HEK293 (cell line): ENCODE measurements around the gene POLR1G.

ENCODE experiments used
- ATF2 ChIP-seq: fragments of 450-650 bp; formaldehyde crosslinking; IDR thresholded peaks from 2 replicates; pipeline ENCODE4 v1.5.1; 2016; ENCODE audit warnings: missing biosample characterization, missing genetic modification characterization, low read depth
- CTCF ChIP-seq: fragments of 450-650 bp; formaldehyde crosslinking; IDR thresholded peaks from 2 replicates; pipeline ENCODE4 v1.5.1; 2016; ENCODE audit warnings: missing biosample characterization, missing genetic modification characterization
- KLF16 ChIP-seq: fragments of 450-650 bp; formaldehyde crosslinking; IDR thresholded peaks from 2 replicates; pipeline ENCODE4 v1.5.1; 2017; ENCODE audit warnings: missing biosample characterization, missing genetic modification characterization
- MZF1 ChIP-seq: fragments of 450-650 bp; formaldehyde crosslinking; IDR thresholded peaks from 2 replicates; pipeline ENCODE4 v1.5.1; 2017; ENCODE audit warnings: missing biosample characterization, missing genetic modification characterization, borderline replicate concordance
- PRDM6 ChIP-seq: fragments of 450-650 bp; formaldehyde crosslinking; IDR thresholded peaks from 2 replicates; pipeline ENCODE4 v1.5.1; 2017; ENCODE audit warnings: missing biosample characterization, missing genetic modification characterization
- SETDB1 ChIP-seq: IDR thresholded peaks from one replicate; pipeline ENCODE4 v1.6.1; 2017; ENCODE audit warnings: mild to moderate bottlenecking, low read length, moderate library complexity, mixed read lengths; ENCODE audit not compliant: insufficient read length
- ZBTB8A ChIP-seq: fragments of 450-650 bp; formaldehyde crosslinking; IDR thresholded peaks from 2 replicates; pipeline ENCODE4 v1.5.1; 2016; ENCODE audit warnings: missing biosample characterization, missing genetic modification characterization
- ZNF202 ChIP-seq: fragments of 450-650 bp; formaldehyde crosslinking; IDR thresholded peaks from 2 replicates; pipeline ENCODE4 v1.5.1; 2016; ENCODE audit warnings: missing biosample characterization, missing genetic modification characterization, borderline replicate concordance
- ZNF621 ChIP-seq: fragments of 450-650 bp; formaldehyde crosslinking; IDR thresholded peaks from 2 replicates; pipeline ENCODE4 v1.5.1; 2017; ENCODE audit warnings: missing biosample characterization, missing genetic modification characterization
- ZNF660 ChIP-seq: fragments of 450-650 bp; IDR thresholded peaks from 2 replicates; pipeline ENCODE4 v1.5.1; 2018; ENCODE audit warnings: missing biosample characterization, mild to moderate bottlenecking, missing genetic modification characterization
- ZNF792 ChIP-seq: fragments of 450-650 bp; formaldehyde crosslinking; IDR thresholded peaks from 2 replicates; pipeline ENCODE4 v1.5.1; 2016; ENCODE audit warnings: missing biosample characterization, missing genetic modification characterization
- TF ChIP-seq, protein P1 (sequence below): fragments of 450-650 bp; formaldehyde crosslinking; IDR thresholded peaks from 2 replicates; pipeline ENCODE4 v1.5.1; 2016; ENCODE audit warnings: missing biosample characterization, missing genetic modification characterization
- TF ChIP-seq, protein P2 (sequence below): fragments of 450-650 bp; IDR thresholded peaks from 2 replicates; pipeline ENCODE4 v1.5.1; 2018; ENCODE audit warnings: missing biosample characterization, mild to moderate bottlenecking, missing genetic modification characterization

GRCh38 chr19:45428384-45429231 is 22.2 kb downstream of the POLR1G start:
- TF ChIP-seq, protein P1, sequence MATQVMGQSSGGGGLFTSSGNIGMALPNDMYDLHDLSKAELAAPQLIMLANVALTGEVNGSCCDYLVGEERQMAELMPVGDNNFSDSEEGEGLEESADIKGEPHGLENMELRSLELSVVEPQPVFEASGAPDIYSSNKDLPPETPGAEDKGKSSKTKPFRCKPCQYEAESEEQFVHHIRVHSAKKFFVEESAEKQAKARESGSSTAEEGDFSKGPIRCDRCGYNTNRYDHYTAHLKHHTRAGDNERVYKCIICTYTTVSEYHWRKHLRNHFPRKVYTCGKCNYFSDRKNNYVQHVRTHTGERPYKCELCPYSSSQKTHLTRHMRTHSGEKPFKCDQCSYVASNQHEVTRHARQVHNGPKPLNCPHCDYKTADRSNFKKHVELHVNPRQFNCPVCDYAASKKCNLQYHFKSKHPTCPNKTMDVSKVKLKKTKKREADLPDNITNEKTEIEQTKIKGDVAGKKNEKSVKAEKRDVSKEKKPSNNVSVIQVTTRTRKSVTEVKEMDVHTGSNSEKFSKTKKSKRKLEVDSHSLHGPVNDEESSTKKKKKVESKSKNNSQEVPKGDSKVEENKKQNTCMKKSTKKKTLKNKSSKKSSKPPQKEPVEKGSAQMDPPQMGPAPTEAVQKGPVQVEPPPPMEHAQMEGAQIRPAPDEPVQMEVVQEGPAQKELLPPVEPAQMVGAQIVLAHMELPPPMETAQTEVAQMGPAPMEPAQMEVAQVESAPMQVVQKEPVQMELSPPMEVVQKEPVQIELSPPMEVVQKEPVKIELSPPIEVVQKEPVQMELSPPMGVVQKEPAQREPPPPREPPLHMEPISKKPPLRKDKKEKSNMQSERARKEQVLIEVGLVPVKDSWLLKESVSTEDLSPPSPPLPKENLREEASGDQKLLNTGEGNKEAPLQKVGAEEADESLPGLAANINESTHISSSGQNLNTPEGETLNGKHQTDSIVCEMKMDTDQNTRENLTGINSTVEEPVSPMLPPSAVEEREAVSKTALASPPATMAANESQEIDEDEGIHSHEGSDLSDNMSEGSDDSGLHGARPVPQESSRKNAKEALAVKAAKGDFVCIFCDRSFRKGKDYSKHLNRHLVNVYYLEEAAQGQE (tag by site-specific recombination), result no peak
- peak; percentile 64 for TF ChIP-seq CTCF
- no peak for TF ChIP-seq ATF2
- no peak for TF ChIP-seq ZNF660 (tag by site-specific recombination)
- no peak for TF ChIP-seq SETDB1
- TF ChIP-seq ZNF792, result no peak
- TF ChIP-seq, protein P2, sequence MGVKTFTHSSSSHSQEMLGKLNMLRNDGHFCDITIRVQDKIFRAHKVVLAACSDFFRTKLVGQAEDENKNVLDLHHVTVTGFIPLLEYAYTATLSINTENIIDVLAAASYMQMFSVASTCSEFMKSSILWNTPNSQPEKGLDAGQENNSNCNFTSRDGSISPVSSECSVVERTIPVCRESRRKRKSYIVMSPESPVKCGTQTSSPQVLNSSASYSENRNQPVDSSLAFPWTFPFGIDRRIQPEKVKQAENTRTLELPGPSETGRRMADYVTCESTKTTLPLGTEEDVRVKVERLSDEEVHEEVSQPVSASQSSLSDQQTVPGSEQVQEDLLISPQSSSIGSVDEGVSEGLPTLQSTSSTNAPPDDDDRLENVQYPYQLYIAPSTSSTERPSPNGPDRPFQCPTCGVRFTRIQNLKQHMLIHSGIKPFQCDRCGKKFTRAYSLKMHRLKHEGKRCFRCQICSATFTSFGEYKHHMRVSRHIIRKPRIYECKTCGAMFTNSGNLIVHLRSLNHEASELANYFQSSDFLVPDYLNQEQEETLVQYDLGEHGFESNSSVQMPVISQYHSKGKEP, result no peak
- TF ChIP-seq KLF16 (tag by site-specific recombination), result no peak; the same call in 1 of the 2 replicates
- no peak for TF ChIP-seq ZNF202 (tag by site-specific recombination)
- TF ChIP-seq MZF1 (tag by site-specific recombination), result 0 out of 2 replicates have a peak, but pooled peaks have one; percentile 32
- TF ChIP-seq ZBTB8A (tag by site-specific recombination), result peak; percentile 94
- TF ChIP-seq ZNF621, result no peak
- no peak for TF ChIP-seq PRDM6
